Measurements from ENCODE around the gene ACVR2A.

DNA sequence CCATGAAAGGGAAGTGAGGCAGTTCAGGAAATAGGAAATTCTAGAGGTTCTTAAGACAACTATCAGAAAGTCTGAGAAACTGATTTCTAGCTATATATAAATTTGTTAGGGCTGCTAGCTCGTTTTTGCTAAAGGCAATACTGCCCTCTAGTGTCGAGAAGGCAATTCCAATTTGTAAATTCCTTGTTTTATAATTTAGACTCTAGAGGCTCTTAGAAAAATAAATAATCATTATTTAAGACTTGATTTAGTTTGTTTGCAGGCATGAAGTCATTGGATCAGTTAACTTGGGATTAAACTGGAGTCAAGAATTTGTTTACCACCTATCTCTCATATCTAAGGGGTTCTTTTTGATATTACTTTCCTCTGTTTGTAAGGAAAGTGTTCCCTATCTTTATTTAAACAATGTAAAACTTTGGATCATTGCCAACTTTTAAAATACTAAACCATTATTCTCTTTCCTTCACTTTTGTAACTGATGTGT lies 66.2 kb downstream of the ACVR2A start:
- TF ChIP-seq, protein P1, sequence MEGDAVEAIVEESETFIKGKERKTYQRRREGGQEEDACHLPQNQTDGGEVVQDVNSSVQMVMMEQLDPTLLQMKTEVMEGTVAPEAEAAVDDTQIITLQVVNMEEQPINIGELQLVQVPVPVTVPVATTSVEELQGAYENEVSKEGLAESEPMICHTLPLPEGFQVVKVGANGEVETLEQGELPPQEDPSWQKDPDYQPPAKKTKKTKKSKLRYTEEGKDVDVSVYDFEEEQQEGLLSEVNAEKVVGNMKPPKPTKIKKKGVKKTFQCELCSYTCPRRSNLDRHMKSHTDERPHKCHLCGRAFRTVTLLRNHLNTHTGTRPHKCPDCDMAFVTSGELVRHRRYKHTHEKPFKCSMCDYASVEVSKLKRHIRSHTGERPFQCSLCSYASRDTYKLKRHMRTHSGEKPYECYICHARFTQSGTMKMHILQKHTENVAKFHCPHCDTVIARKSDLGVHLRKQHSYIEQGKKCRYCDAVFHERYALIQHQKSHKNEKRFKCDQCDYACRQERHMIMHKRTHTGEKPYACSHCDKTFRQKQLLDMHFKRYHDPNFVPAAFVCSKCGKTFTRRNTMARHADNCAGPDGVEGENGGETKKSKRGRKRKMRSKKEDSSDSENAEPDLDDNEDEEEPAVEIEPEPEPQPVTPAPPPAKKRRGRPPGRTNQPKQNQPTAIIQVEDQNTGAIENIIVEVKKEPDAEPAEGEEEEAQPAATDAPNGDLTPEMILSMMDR (conservative IDR thresholded peaks at IDR 0.05; ENCODE audit: low read depth, low read length): peak; percentile 79
- no peak for TF ChIP-seq EZH2 (IDR thresholded peaks at IDR 0.05; ENCODE audit: borderline replicate concordance, low read depth, low read length, poor library complexity, severe bottlenecking)

Measured in A673 (cell line).